Astrocyte (in vitro differentiated cells and primary cell): ENCODE measurements around the gene HLCS. TPM values are rescaled to one million over a fixed set of nuclear protein-coding genes. Genes with fewer than 3 reads are reported as not detected.

Experiments used
- DNase-seq: peaks from one replicate; pipeline ENCODE4 v3.0.0-alpha.2; 2010; ENCODE audit warnings: low read depth
- FAIRE-seq: peaks from 2 replicates; lab custom pipeline; 2011; peaks lifted over from hg19 to GRCh38; lab: Jason Lieb, UNC
- H2AFZ ChIP-seq: 2 replicates; pipeline ENCODE4 v1.6.0; 2012; ENCODE audit warnings: low read depth, low read length, inconsistent platforms
- H3K27ac ChIP-seq: 2 replicates; pipeline ENCODE4 v1.5.1; 2011; ENCODE audit warnings: low read depth, low read length, inconsistent platforms
- H3K27me3 ChIP-seq: 2 replicates; pipeline ENCODE4 v1.6.0; 2011; ENCODE audit warnings: low read length, inconsistent platforms; ENCODE audit not compliant: insufficient read depth
- H3K36me3 ChIP-seq: 2 replicates; pipeline ENCODE4 v1.5.1; 2011; ENCODE audit warnings: low read length, inconsistent platforms; ENCODE audit not compliant: insufficient read depth
- H3K4me1 ChIP-seq: 2 replicates; pipeline ENCODE4 v1.5.1; 2011; ENCODE audit warnings: low read length, inconsistent platforms; ENCODE audit not compliant: insufficient read depth
- H3K4me2 ChIP-seq: 2 replicates; pipeline ENCODE4 v1.6.0; 2012; ENCODE audit warnings: low read length, inconsistent platforms
- H3K4me3 ChIP-seq: 2 replicates; pipeline ENCODE4 v1.5.1; 2011; ENCODE audit warnings: low read depth, mild to moderate bottlenecking, low read length, inconsistent platforms; ENCODE audit not compliant: insufficient read depth
- H3K79me2 ChIP-seq: 2 replicates; pipeline ENCODE4 v1.6.0; 2012; ENCODE audit warnings: mild to moderate bottlenecking, low read length, inconsistent platforms; ENCODE audit not compliant: insufficient read depth
- H3K9ac ChIP-seq: 2 replicates; pipeline ENCODE4 v1.6.0; 2012; ENCODE audit warnings: mild to moderate bottlenecking, low read length, inconsistent platforms
- H3K9me3 ChIP-seq: 2 replicates; pipeline ENCODE4 v1.5.1; 2012; ENCODE audit warnings: low read depth, mild to moderate bottlenecking, low read length, inconsistent platforms; ENCODE audit not compliant: insufficient read depth
- H4K20me1 ChIP-seq: 2 replicates; pipeline ENCODE4 v1.6.0; 2012; ENCODE audit warnings: low read length, inconsistent platforms; ENCODE audit not compliant: insufficient read depth
- H3K27ac Mint-ChIP-seq: one replicate; pipeline ENCODE4 v1.8.0; 2021; ENCODE audit warnings: mild to moderate bottlenecking, mixed read lengths; ENCODE audit not compliant: unreplicated experiment
- H3K27me3 Mint-ChIP-seq: one replicate; pipeline ENCODE4 v1.8.0; 2021; ENCODE audit warnings: low read depth, mixed read lengths; ENCODE audit not compliant: unreplicated experiment
- H3K36me3 Mint-ChIP-seq: one replicate; pipeline ENCODE4 v1.8.0; 2021; ENCODE audit warnings: low read depth, mixed read lengths; ENCODE audit not compliant: unreplicated experiment
- H3K4me1 Mint-ChIP-seq: one replicate; pipeline ENCODE4 v1.8.0; 2021; ENCODE audit warnings: low read depth, mixed read lengths; ENCODE audit not compliant: unreplicated experiment
- H3K4me3 Mint-ChIP-seq: one replicate; pipeline ENCODE4 v1.8.0; 2021; ENCODE audit warnings: mild to moderate bottlenecking, moderate library complexity, mixed read lengths; ENCODE audit not compliant: unreplicated experiment
- H3K9me3 Mint-ChIP-seq: one replicate; pipeline ENCODE4 v1.8.0; 2021; ENCODE audit warnings: mild to moderate bottlenecking, mixed read lengths; ENCODE audit not compliant: unreplicated experiment
- CTCF ChIP-seq: IDR thresholded peaks from 2 replicates; pipeline ENCODE4 v1.5.1; 2011; ENCODE audit warnings: low read depth, mild to moderate bottlenecking, inconsistent platforms, low read length, moderate library complexity; ENCODE audit not compliant: insufficient read depth
- EZH2 ChIP-seq: IDR thresholded peaks from 2 replicates; pipeline ENCODE4 v1.6.1; 2012; ENCODE audit warnings: mild to moderate bottlenecking, low read length, inconsistent platforms; ENCODE audit not compliant: insufficient read depth
- total RNA-seq: library from RNA; stranded (reverse); gene quantifications from 2 replicates; pipeline ENCODE4 v1.2.1, GENCODE V29; 2021

Gene HLCS
- total RNA-seq, 1 donor from 2014 or later = 20.9 TPM

DNA sequence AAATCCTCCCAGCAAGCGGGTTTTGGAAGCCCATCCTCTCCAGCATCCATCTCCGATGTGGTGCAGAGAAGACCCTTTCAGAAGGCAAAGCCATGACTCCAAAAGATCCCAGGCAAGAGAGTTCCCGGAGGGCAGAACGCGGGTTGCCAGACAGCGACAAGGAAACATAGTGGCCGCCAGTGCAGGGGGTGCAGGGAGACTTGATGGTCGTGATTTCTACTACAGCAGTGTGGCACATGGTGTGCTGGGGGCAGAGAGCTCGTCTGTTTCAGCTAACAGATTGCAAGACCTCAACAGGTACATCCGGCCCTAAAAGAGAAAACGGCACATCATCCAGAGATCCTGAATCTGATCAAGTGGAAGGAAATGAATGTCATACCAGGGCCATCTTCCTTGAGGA is 74.3 kb downstream of the HLCS start:
- H3K9me3 Mint-ChIP-seq = peaks cover 4% of the 10 kb centered on the region
- H3K27ac ChIP-seq = no peak overlapping the region
- H3K36me3 Mint-ChIP-seq = peaks cover 42% of the 10 kb centered on the region
- no peak overlapping the region for H2AFZ ChIP-seq
- H3K4me3 ChIP-seq = no peak overlapping the region
- peaks cover 2% of the 10 kb centered on the region for H3K79me2 ChIP-seq
- H3K4me2 ChIP-seq = no peak overlapping the region
- no peaks in the 10 kb centered on the region for H3K27me3 ChIP-seq
- peaks cover 3% of the 10 kb centered on the region for H3K36me3 ChIP-seq
- peaks cover 7% of the 10 kb centered on the region for H3K4me1 ChIP-seq
- H3K27me3 Mint-ChIP-seq = no peaks in the 10 kb centered on the region
- DNase-seq (no peak), FAIRE-seq (no peak)
- no peak overlapping the region for H3K27ac Mint-ChIP-seq
- no peaks in the 10 kb centered on the region for H3K9me3 ChIP-seq
- H4K20me1 ChIP-seq = no peaks in the 10 kb centered on the region
- TF ChIP-seq EZH2 (no peak), CTCF (no peak)
- no peak overlapping the region for H3K9ac ChIP-seq
- H3K4me1 Mint-ChIP-seq = no peaks in the 10 kb centered on the region
- H3K4me3 Mint-ChIP-seq = no peak overlapping the region

DNA sequence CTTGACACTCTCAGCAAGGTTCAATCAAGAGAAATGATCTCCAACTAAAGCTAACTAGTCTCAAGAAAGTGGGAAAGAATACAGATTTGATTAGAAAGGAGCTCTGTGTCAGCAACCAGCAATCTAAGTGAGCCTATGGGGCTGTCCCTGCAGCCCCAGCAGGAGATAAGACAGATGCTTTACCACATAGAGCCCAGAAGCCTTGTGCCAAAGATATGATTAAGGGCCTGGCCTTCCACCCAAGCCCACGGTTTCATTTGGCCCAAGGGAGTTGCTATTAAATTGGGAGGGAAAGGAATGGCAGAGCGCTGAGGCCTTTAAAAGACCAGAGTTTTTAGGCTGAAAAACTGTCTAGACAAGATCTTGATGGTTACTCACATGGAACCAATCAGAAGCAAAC is 74.8 kb downstream of the HLCS start:
- Histone ChIP-seq H3K4me3 (no peak overlapping the region), H3K27ac (no peak overlapping the region), H2AFZ (no peak overlapping the region), H3K4me2 (no peak overlapping the region), H4K20me1 (no peaks in the 10 kb centered on the region), H3K79me2 (peaks cover 2% of the 10 kb centered on the region), H3K9me3 (no peaks in the 10 kb centered on the region), H3K27me3 (no peaks in the 10 kb centered on the region), H3K4me1 (peaks cover 7% of the 10 kb centered on the region), H3K36me3 (peaks cover 2% of the 10 kb centered on the region), H3K9ac (no peak overlapping the region)
- FAIRE-seq = no peak
- Mint-ChIP-seq H3K36me3 (peaks cover 45% of the 10 kb centered on the region), H3K4me3 (no peak overlapping the region), H3K27me3 (no peaks in the 10 kb centered on the region), H3K9me3 (peaks cover 4% of the 10 kb centered on the region), H3K4me1 (no peaks in the 10 kb centered on the region), H3K27ac (no peak overlapping the region)
- no peak for TF ChIP-seq EZH2
- no peak for TF ChIP-seq CTCF
- peak; percentile 50 for DNase-seq

DNA sequence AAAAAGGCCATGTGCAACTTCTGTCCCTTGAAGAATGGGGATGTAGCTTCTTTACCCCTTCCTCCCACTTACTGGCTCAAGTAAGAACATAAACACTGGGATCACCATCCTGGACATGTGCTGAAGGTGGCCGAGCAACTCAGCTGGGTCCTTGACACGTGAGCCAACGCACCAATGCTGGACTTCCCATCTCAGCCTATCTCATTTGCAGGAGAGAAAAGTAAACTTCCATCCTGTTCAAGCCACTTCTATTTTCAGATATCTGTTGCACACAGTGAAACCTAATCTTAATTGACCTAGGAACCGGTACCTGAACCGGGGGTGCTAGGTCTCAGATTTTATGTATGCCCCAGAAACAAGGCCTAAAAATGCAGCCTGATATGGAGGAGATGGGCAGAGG is 75.3 kb downstream of the HLCS start:
- no peaks in the 10 kb centered on the region for H3K4me1 Mint-ChIP-seq
- no peak overlapping the region for H3K27ac ChIP-seq
- no peak overlapping the region for H3K4me3 Mint-ChIP-seq
- no peaks in the 10 kb centered on the region for H4K20me1 ChIP-seq
- H3K4me3 ChIP-seq = no peak overlapping the region
- H3K27me3 ChIP-seq = no peaks in the 10 kb centered on the region
- TF ChIP-seq CTCF (no peak), EZH2 (no peak)
- peaks cover 4% of the 10 kb centered on the region for H3K9me3 Mint-ChIP-seq
- H3K4me2 ChIP-seq = no peak overlapping the region
- H3K4me1 ChIP-seq = peaks cover 7% of the 10 kb centered on the region
- H3K9ac ChIP-seq = no peak overlapping the region
- H2AFZ ChIP-seq = no peak overlapping the region
- no peaks in the 10 kb centered on the region for H3K36me3 ChIP-seq
- FAIRE-seq = no peak
- H3K27ac Mint-ChIP-seq = no peak overlapping the region
- no peaks in the 10 kb centered on the region for H3K27me3 Mint-ChIP-seq
- no peaks in the 10 kb centered on the region for H3K9me3 ChIP-seq
- H3K36me3 Mint-ChIP-seq = peaks cover 40% of the 10 kb centered on the region
- peaks cover 2% of the 10 kb centered on the region for H3K79me2 ChIP-seq
- no peak for DNase-seq
